ENCODE results near the gene KLHL6. TPM values are rescaled to one million over a fixed set of nuclear protein-coding genes. Genes with fewer than 3 reads are reported as not detected.
"Not testable (repeated sequence)": the region's sequence is repeated elsewhere in the genome, so short reads cannot be mapped to it uniquely, and the experiment has no call there.

Gene KLHL6
- polyA plus RNA-seq, 3 donors = 0.44 to 1.3 (median 1.2) TPM

GRCh38 chr3:183539811-183540210 lies 15.7 kb downstream of the KLHL6 start:
- WGBS, 3 donors = 49 to 79% (median 56%) methylated on average over 3 of the region's 3 CpGs
- H3K27ac ChIP-seq (ENCODE audit: low read depth, low read length) = no peak overlapping the region

GRCh38 chr3:183538486-183538885 lies 17.0 kb downstream of the KLHL6 start:
- WGBS, 3 donors = 85 to 98% (median 90%) methylated on average over 1 of the region's 1 CpG
- no peak overlapping the region for H3K27ac ChIP-seq (ENCODE audit: low read depth, low read length)

- WGBS, 3 donors = 64 to 91% (median 64%) methylated on average over 4 of the region's 4 CpGs
- no peak overlapping the region for H3K27ac ChIP-seq (ENCODE audit: low read depth, low read length)
These were observed 18.2 kb downstream of the KLHL6 start for GRCh38 chr3:183537295-183537730.

GRCh38 chr3:183536238-183536880 lies 19.1 kb downstream of the KLHL6 start:
- H3K27ac ChIP-seq (ENCODE audit: low read depth, low read length) = no peak overlapping the region
- WGBS, 3 donors = 91 to 94% (median 93%) methylated on average over 9 of the region's 9 CpGs

- no peak overlapping the region for H3K27ac ChIP-seq (ENCODE audit: low read depth, low read length)
- WGBS, 3 donors = 93 to 96% (median 93%) methylated on average over 4 of the region's 4 CpGs
These were observed 21.3 kb downstream of the KLHL6 start for GRCh38 chr3:183534249-183534648.

- WGBS, 3 donors = 42 to 67% (median 57%) methylated on average over 10 of the region's 10 CpGs
- H3K27ac ChIP-seq (ENCODE audit: low read depth, low read length) = no peak overlapping the region
These were observed 21.9 kb downstream of the KLHL6 start for GRCh38 chr3:183533412-183534132.

GRCh38 chr3:183532620-183533411 lies 22.7 kb downstream of the KLHL6 start:
- 53 to 66% (median 63%) methylated on average over 6 of the region's 6 CpGs for WGBS, 3 donors
- H3K27ac ChIP-seq (ENCODE audit: low read depth, low read length) = no peak overlapping the region

- WGBS, 3 donors = 76 to 83% (median 80%) methylated on average over 7 of the region's 7 CpGs
- H3K27ac ChIP-seq (ENCODE audit: low read depth, low read length) = no peak overlapping the region
These were observed 25.8 kb downstream of the KLHL6 start for GRCh38 chr3:183529717-183530116.

- H3K27ac ChIP-seq (ENCODE audit: low read depth, low read length) = no peak overlapping the region
- WGBS, 3 donors = 85 to 90% (median 87%) methylated on average over 1 of the region's 1 CpG
These were observed 26.3 kb downstream of the KLHL6 start for GRCh38 chr3:183529185-183529584.

- WGBS, 3 donors = 96% methylated on average over 6 of the region's 6 CpGs
- H3K27ac ChIP-seq (ENCODE audit: low read depth, low read length) = not testable (repeated sequence)
These were observed 26.7 kb downstream of the KLHL6 start for GRCh38 chr3:183528758-183529157.

GRCh38 chr3:183527428-183528379 lies 27.8 kb downstream of the KLHL6 start:
- 85 to 91% (median 90%) methylated on average over 12 of the region's 12 CpGs for WGBS, 3 donors
- H3K27ac ChIP-seq (ENCODE audit: low read depth, low read length) = no peak overlapping the region

- H3K27ac ChIP-seq (ENCODE audit: low read depth, low read length) = no peak overlapping the region
- WGBS, 3 donors = 92 to 93% (median 92%) methylated on average over 4 of the region's 4 CpGs
These were observed 28.6 kb downstream of the KLHL6 start for GRCh38 chr3:183526838-183527427.

- WGBS, 3 donors = 75 to 88% (median 75%) methylated on average over 6 of the region's 6 CpGs
These were observed 31.0 kb downstream of the KLHL6 start for GRCh38 chr3:183524476-183524875.

GRCh38 chr3:183520741-183521556 lies 34.6 kb downstream of the KLHL6 start:
- H3K27ac ChIP-seq (ENCODE audit: low read depth, low read length) = not testable (repeated sequence)
- 52 to 69% (median 67%) methylated on average over 19 of the region's 19 CpGs for WGBS, 3 donors

More at GRCh38 chr3:183524476-183524875, 31.0 kb downstream of the KLHL6 start:
- H3K27ac ChIP-seq (ENCODE audit: low read depth, low read length) = no peak overlapping the region

GRCh38 chr3:183520295-183520694 lies 35.2 kb downstream of the KLHL6 start:
- H3K27ac ChIP-seq (ENCODE audit: low read depth, low read length) = not testable (repeated sequence)
- 81 to 83% (median 82%) methylated on average over 8 of the region's 8 CpGs for WGBS, 3 donors

- H3K27ac ChIP-seq (ENCODE audit: low read depth, low read length) = no peak overlapping the region
- 95 to 97% (median 95%) methylated on average over 2 of the region's 2 CpGs for WGBS, 3 donors
These were observed 35.6 kb downstream of the KLHL6 start for GRCh38 chr3:183519891-183520290.
